OCI-LY7 (cell line): ENCODE results near the gene PCID2. TPM values are rescaled to one million over a fixed set of nuclear protein-coding genes. Genes with fewer than 3 reads are reported as not detected.

Experiments used
- BruUV-seq: library from RNA; stranded (reverse); fragments of 400-500 nt; replicated peaks from 2 replicates; lab custom pipeline; 2021; lab: Mats Ljungman, UMichigan
- CTCF ChIA-PET: fragments of 300-600 bp; sonication (Branson Sonifier 250); formaldehyde crosslinking; loops from one replicate; lab custom pipeline; 2022; ENCODE audit warnings: antibody characterized with exemption; ENCODE audit not compliant: unreplicated experiment; lab: Charles Lee
- POLR2A ChIA-PET: fragments of 300-600 bp; sonication (Branson Sonifier 250); formaldehyde crosslinking; loops from one replicate; lab custom pipeline; 2022; ENCODE audit warnings: antibody characterized with exemption; lab: Charles Lee
- DNase-seq: peaks from one replicate; pipeline ENCODE4 v3.0.0-alpha.2; 2015; ENCODE audit warnings: low spot score
- H2AFZ ChIP-seq: fragments of 200-600 bp; sonication (generic), shearing (Covaris generic); 2 replicates; pipeline ENCODE4 v1.6.1; 2014; ENCODE audit warnings: mild to moderate bottlenecking, antibody characterized with exemption, low read length, moderate library complexity
- H3K27ac ChIP-seq: fragments of 200-600 bp; sonication (generic); 2 replicates; pipeline ENCODE4 v1.5.1; 2014; ENCODE audit warnings: mixed run types, low read depth, mild to moderate bottlenecking, moderate library complexity, low read length, inconsistent platforms; ENCODE audit not compliant: poor library complexity, severe bottlenecking
- H3K36me3 ChIP-seq: fragments of 200-600 bp; sonication (generic); 2 replicates; pipeline ENCODE4 v1.6.1; 2014; ENCODE audit warnings: mild to moderate bottlenecking, antibody characterized with exemption, low read length, moderate library complexity, mixed read lengths; ENCODE audit not compliant: insufficient read depth
- H3K4me1 ChIP-seq: fragments of 200-600 bp; sonication (generic); 2 replicates; pipeline ENCODE4 v1.5.1; 2014; ENCODE audit warnings: mild to moderate bottlenecking, low read length; ENCODE audit not compliant: insufficient read depth, poor library complexity, severe bottlenecking
- H3K4me2 ChIP-seq: fragments of 200-600 bp; sonication (generic); 2 replicates; pipeline ENCODE4 v1.6.1; 2014; ENCODE audit warnings: mild to moderate bottlenecking, low read length
- H3K4me3 ChIP-seq: fragments of 200-600 bp; sonication (generic); 2 replicates; pipeline ENCODE4 v1.5.1; 2014; ENCODE audit warnings: mild to moderate bottlenecking, low read depth, low read length; ENCODE audit not compliant: poor library complexity, severe bottlenecking
- H3K79me2 ChIP-seq: fragments of 200-600 bp; sonication (generic); 2 replicates; pipeline ENCODE4 v1.6.1; 2016; ENCODE audit warnings: low read depth, mild to moderate bottlenecking, low read length, moderate library complexity, mixed read lengths; ENCODE audit not compliant: insufficient read depth
- H3K9me2 ChIP-seq: fragments of 200-600 bp; sonication (generic); 2 replicates; pipeline ENCODE4 v1.6.1; 2016; ENCODE audit warnings: mild to moderate bottlenecking, low read length, mixed read lengths; ENCODE audit not compliant: insufficient read depth
- H3K9me3 ChIP-seq: fragments of 200-600 bp; sonication (generic); 2 replicates; pipeline ENCODE4 v1.6.1; 2014; ENCODE audit warnings: mild to moderate bottlenecking, mixed run types, low read length, mixed read lengths
- H4K20me1 ChIP-seq: fragments of 200-600 bp; sonication (generic); 2 replicates; pipeline ENCODE4 v1.6.1; 2014; ENCODE audit warnings: mild to moderate bottlenecking, antibody characterized with exemption, low read length, moderate library complexity, mixed read lengths; ENCODE audit not compliant: insufficient read depth
- CTCF ChIP-seq: fragments of 200-600 bp; sonication (generic); conservative IDR thresholded peaks from 2 replicates; pipeline ENCODE4 v1.5.1; 2014; ENCODE audit warnings: mild to moderate bottlenecking, antibody characterized with exemption, low read length, moderate library complexity, mixed read lengths
- EZH2phosphoT487 ChIP-seq: fragments of 200-600 bp; sonication (generic); IDR thresholded peaks from 2 replicates; pipeline ENCODE4 v1.6.1; 2018; ENCODE audit warnings: low read depth, borderline replicate concordance, mild to moderate bottlenecking, mixed run types, antibody characterized with exemption, low read length, moderate library complexity, mixed read lengths
- intact Hi-C: fragments of 100-400 bp; cut with micrococcal nuclease; formaldehyde crosslinking; loops from one replicate; pipeline ENCODE4 v1.10.0; 2022; ENCODE audit not compliant: unreplicated experiment
- total RNA-seq, 2 experiments: library from RNA; depleted of rRNA in 1 of 2; stranded (reverse); fragments of >200 nt in 1 of 2; shearing (Covaris generic) in 1 of 2; gene quantifications; 2 replicates each; pipeline ENCODE4 v1.2.3, GENCODE V29; 2014 to 2022

The PCID2 gene
- total RNA-seq, 2 experiments from 2014 or later = 30.2 to 41.9 TPM

GRCh38 chr13:113141601-113141970 lies 66.9 kb downstream of the PCID2 start:
- BruUV-seq = no TSS peak
- POLR2A ChIA-PET = no interaction called here
- intact Hi-C loops = no loop called here

GRCh38 chr13:113140677-113141600 lies 67.5 kb downstream of the PCID2 start:
- H2AFZ ChIP-seq = no peak overlapping the region
- no peaks in the 10 kb centered on the region for H3K36me3 ChIP-seq
- no peak overlapping the region for H3K27ac ChIP-seq
- TF ChIP-seq EZH2phosphoT487 = no peak
- no peaks in the 10 kb centered on the region for H3K9me2 ChIP-seq
- no TSS peak for BruUV-seq
- no peak overlapping the region for H3K4me3 ChIP-seq
- no peaks in the 10 kb centered on the region for H3K9me3 ChIP-seq
- H4K20me1 ChIP-seq = no peaks in the 10 kb centered on the region
- intact Hi-C loops = no loop called here
- no peaks in the 10 kb centered on the region for H3K4me1 ChIP-seq
- H3K4me2 ChIP-seq = no peak overlapping the region
- ChIA-PET POLR2A (no interaction called here), CTCF (interaction anchor here (0.6 kb wide), 1 partner anchor 209 kb away, joined by 3 read pairs; no protein-coding TSS in a partner anchor)
- no peaks in the 10 kb centered on the region for H3K79me2 ChIP-seq
- no peak for DNase-seq

More at GRCh38 chr13:113141601-113141970, 66.9 kb downstream of the PCID2 start:
- no peak for DNase-seq
- Histone ChIP-seq H3K9me2 (no peaks in the 10 kb centered on the region), H2AFZ (no peak overlapping the region), H3K9me3 (no peaks in the 10 kb centered on the region), H3K79me2 (no peaks in the 10 kb centered on the region), H3K36me3 (no peaks in the 10 kb centered on the region), H4K20me1 (no peaks in the 10 kb centered on the region), H3K27ac (no peak overlapping the region), H3K4me3 (no peak overlapping the region), H3K4me2 (no peak overlapping the region), H3K4me1 (no peaks in the 10 kb centered on the region)
- CTCF ChIA-PET = no interaction called here
- TF ChIP-seq CTCF (no peak), EZH2phosphoT487 (no peak)

GRCh38 chr13:113139577-113139976 lies 68.9 kb downstream of the PCID2 start:
- Histone ChIP-seq H2AFZ (no peak overlapping the region), H3K4me1 (no peaks in the 10 kb centered on the region), H3K79me2 (no peaks in the 10 kb centered on the region), H3K27ac (no peak overlapping the region), H3K9me2 (no peaks in the 10 kb centered on the region), H3K9me3 (no peaks in the 10 kb centered on the region), H3K4me3 (no peak overlapping the region), H3K4me2 (no peak overlapping the region), H4K20me1 (no peaks in the 10 kb centered on the region), H3K36me3 (no peaks in the 10 kb centered on the region)
- DNase-seq = no peak
- TF ChIP-seq EZH2phosphoT487 (no peak), CTCF (no peak)
- intact Hi-C loops = no loop called here
- ChIA-PET POLR2A (no interaction called here), CTCF (no interaction called here)
- no TSS peak for BruUV-seq
